ENCODE data around the gene TANGO6.

DNA sequence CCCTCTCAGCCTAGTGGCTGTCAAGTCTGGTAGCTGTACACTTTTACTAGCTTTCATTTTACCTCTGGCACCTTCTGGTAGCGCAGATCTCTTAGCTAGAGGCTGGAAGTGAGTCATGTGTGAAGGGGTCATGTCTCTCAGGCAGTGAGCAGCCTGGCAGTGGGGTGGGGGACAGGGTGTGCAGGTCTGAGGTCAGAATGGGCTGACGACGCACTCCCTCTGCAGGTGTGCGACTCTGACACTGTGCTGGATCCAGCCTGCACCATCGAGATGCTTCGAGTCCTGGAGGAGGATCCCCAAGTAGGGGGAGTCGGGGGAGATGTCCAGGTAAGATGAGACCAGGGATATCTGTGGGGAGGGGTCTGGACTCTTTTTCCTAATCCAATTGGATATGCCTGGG lies 269.9 kb downstream of the TANGO6 start:
- no peak for TF ChIP-seq POLR2A (IDR thresholded peaks at IDR 0.05; ENCODE audit: low read length)
- no peak for TF ChIP-seq GATA1 (IDR thresholded peaks at IDR 0.05; ENCODE audit: low read depth, low read length)
